ENCODE measurements around the gene KCNE3.
A peak's percentile ranks its signal among the peaks of the same experiment; 100 is the strongest.

Gene KCNE3

GRCh38 chr11:74466916-74467885 is at the start of gene KCNE3:
Gene KCNE3, minus strand, starts transcription at chr11:74467549. Its CDS starts 9,986 bp downstream, at chr11:74457563.
- peak in 9 of 56 donors; percentile 11 to 43 (median 15) for DNase-seq

GRCh38 chr11:74507582-74507981 is 40.2 kb upstream of the KCNE3 start:
- no peak for DNase-seq

GRCh38 chr11:74506823-74507222 is 39.5 kb upstream of the KCNE3 start:
- DNase-seq, result no peak

GRCh38 chr11:74505911-74506310 is 38.6 kb upstream of the KCNE3 start:
- DNase-seq, result peak in 3 of 56 donors; percentile 3 to 8 (median 3)

GRCh38 chr11:74504100-74504691 is 36.8 kb upstream of the KCNE3 start:
- no peak for DNase-seq

GRCh38 chr11:74494916-74495315 is 27.6 kb upstream of the KCNE3 start:
- no peak for DNase-seq

- no peak for DNase-seq
Observed at GRCh38 chr11:74493791-74494630, 26.7 kb upstream of the KCNE3 start.

- peak; percentile 42 to 97 (median 86) for DNase-seq
Observed at GRCh38 chr11:74492974-74493790, 25.8 kb upstream of the KCNE3 start, which contains the start of gene LIPT2. Gene LIPT2, minus strand, starts transcription at chr11:74493724. Its CDS starts 21 bp downstream, at chr11:74493703.

GRCh38 chr11:74492084-74492483 is 24.7 kb upstream of the KCNE3 start:
- DNase-seq, result no peak

GRCh38 chr11:74490941-74491340 is 23.6 kb upstream of the KCNE3 start:
- DNase-seq, result no peak

- no peak for DNase-seq
Observed at GRCh38 chr11:74487875-74488274, 20.5 kb upstream of the KCNE3 start.

- no peak for DNase-seq
Observed at GRCh38 chr11:74485868-74486267, 18.5 kb upstream of the KCNE3 start.

GRCh38 chr11:74480688-74481417 is 13.5 kb upstream of the KCNE3 start:
- no peak for DNase-seq

- no peak for DNase-seq
Observed at GRCh38 chr11:74479732-74480123, 12.4 kb upstream of the KCNE3 start.

- DNase-seq, result no peak
Observed at GRCh38 chr11:74478877-74479731, 11.8 kb upstream of the KCNE3 start.

- DNase-seq, result no peak
Observed at GRCh38 chr11:74476536-74476935, 9.2 kb upstream of the KCNE3 start.

- DNase-seq, result peak in 1 of 56 donors; percentile 18
Observed at GRCh38 chr11:74474316-74474715, 7.0 kb upstream of the KCNE3 start.

- no peak for DNase-seq
Observed at GRCh38 chr11:74473382-74474173, 6.2 kb upstream of the KCNE3 start.
